BJ (cell line): ENCODE data around the gene ZFYVE21. TPM values are rescaled to one million over a fixed set of nuclear protein-coding genes. Genes with fewer than 3 reads are reported as not detected.

Experiments
- CTCF ChIA-PET: fragments of 350-600 bp; formaldehyde crosslinking; extraction: SDS; loops from one replicate; lab custom pipeline; 2021; ENCODE audit warnings: antibody characterized with exemption, inconsistent platforms; lab: Yijun Ruan, JAX
- POLR2A ChIA-PET: fragments of 300-600 bp; sonication (Branson Sonifier 250); formaldehyde crosslinking; extraction: SDS; loops from one replicate; lab custom pipeline; 2021; ENCODE audit warnings: antibody characterized with exemption; lab: Charles Lee
- DNase-seq: peaks from one replicate; pipeline ENCODE4 v3.0.0-alpha.2; 2011; ENCODE audit warnings: low read depth
- H3K27me3 ChIP-seq: 2 replicates; pipeline ENCODE4 v1.6.0; 2011; ENCODE audit warnings: low read length; ENCODE audit not compliant: control insufficient read depth, insufficient read depth
- H3K36me3 ChIP-seq: 2 replicates; pipeline ENCODE4 v1.5.1; 2011; ENCODE audit warnings: low read length; ENCODE audit not compliant: control insufficient read depth, insufficient read depth
- H3K4me3 ChIP-seq: 2 replicates; pipeline ENCODE4 v1.5.1; 2011; ENCODE audit warnings: low read depth, mild to moderate bottlenecking, control low read depth, low read length
- CTCF ChIP-seq: IDR thresholded peaks from 2 replicates; pipeline ENCODE4 v1.5.1; 2011; ENCODE audit warnings: low read depth, mild to moderate bottlenecking, control low read depth, inconsistent platforms, low read length, moderate library complexity; ENCODE audit not compliant: insufficient read depth
- polyA plus RNA-seq: library from polyadenylated mRNA; depleted of rRNA; stranded (reverse); fragments of >200 nt; gene quantifications from 2 replicates; pipeline ENCODE4 v1.2.3, GENCODE V29; 2011

ZFYVE21 gene
- polyA plus RNA-seq, 1 experiment: 84.0 TPM

- Histone ChIP-seq H3K4me3 (no peak overlapping the region), H3K27me3 (no peaks in the 10 kb centered on the region), H3K36me3 (peaks cover 51% of the 10 kb centered on the region)
- CTCF ChIA-PET: interaction anchor here (1.0 kb wide), 1 partner anchor 26 kb away, joined by 3 read pairs; no protein-coding TSS in a partner anchor
- DNase-seq: no peak
- no peak for TF ChIP-seq CTCF
- POLR2A ChIA-PET: no interaction called here
Observed at GRCh38 chr14:103702497-103703432, 12.8 kb upstream of the ZFYVE21 start.

- no peak for DNase-seq
- TF ChIP-seq CTCF: no peak
- ChIA-PET CTCF (no interaction called here), POLR2A (interaction anchor here (0.6 kb wide), 1 partner anchor 12 kb away, joined by 4 read pairs; the partner anchor contains the start of genes XRCC3 and ZFYVE21)
- Histone ChIP-seq H3K36me3 (peaks cover 51% of the 10 kb centered on the region), H3K4me3 (no peak overlapping the region), H3K27me3 (no peaks in the 10 kb centered on the region)
Observed at GRCh38 chr14:103703433-103704385, 11.9 kb upstream of the ZFYVE21 start.

- no peaks in the 10 kb centered on the region for H3K27me3 ChIP-seq
- ChIA-PET POLR2A (interaction anchor here (0.6 kb wide), 1 partner anchor 11 kb away, joined by 4 read pairs; the partner anchor contains the start of genes XRCC3 and ZFYVE21), CTCF (no interaction called here)
- no peak for TF ChIP-seq CTCF
- no peak overlapping the region for H3K4me3 ChIP-seq
- peaks cover 43% of the 10 kb centered on the region for H3K36me3 ChIP-seq
- no peak for DNase-seq
Observed at GRCh38 chr14:103704708-103705107, 10.9 kb upstream of the ZFYVE21 start.

- no peak overlapping the region for H3K4me3 ChIP-seq
- POLR2A ChIA-PET: no interaction called here
- TF ChIP-seq CTCF: no peak
- CTCF ChIA-PET: interaction anchor here (0.5 kb wide), 1 partner anchor 74 kb away, joined by 3 read pairs; no protein-coding TSS in a partner anchor
- peaks cover 39% of the 10 kb centered on the region for H3K36me3 ChIP-seq
- no peak for DNase-seq
- H3K27me3 ChIP-seq: no peaks in the 10 kb centered on the region
Observed at GRCh38 chr14:103705118-103705503, 10.5 kb upstream of the ZFYVE21 start.
